Measurements from ENCODE around the gene CCL3.

The CCL3 gene

GRCh38 chr17:36089888-36090836 is at the start of gene CCL3:
TSS of gene CCL3 (minus strand) at chr17:36090143. CDS start at chr17:36090058, 85 bp downstream.
- H3K4me1 Mint-ChIP-seq, result peaks cover 76% of the 10 kb centered on the region
- H3K4me3 Mint-ChIP-seq, result peak within 1 kb of the TSS; percentile 83
- H3K36me3 Mint-ChIP-seq (ENCODE audit: low read depth), result peaks cover 12% of the 10 kb centered on the region
- no peaks in the 10 kb centered on the region for H3K9me3 Mint-ChIP-seq
- peak; percentile 87 for ATAC-seq
- peaks cover 8% of the 10 kb centered on the region for H3K27me3 Mint-ChIP-seq
- H3K27ac Mint-ChIP-seq, result peak within 1 kb of the TSS; percentile 93
- peak; percentile 61 for DNase-seq

- Mint-ChIP-seq H3K36me3 (ENCODE audit: low read depth) (no peaks in the 10 kb centered on the region), H3K4me1 (peaks cover 10% of the 10 kb centered on the region), H3K9me3 (peaks cover 11% of the 10 kb centered on the region), H3K27me3 (peaks cover 14% of the 10 kb centered on the region), H3K4me3 (no peak overlapping the region), H3K27ac (no peak overlapping the region)
- no peak for ATAC-seq
- no peak for DNase-seq
Observed at GRCh38 chr17:36136439-36136838, 46.5 kb upstream of the CCL3 start.

- Mint-ChIP-seq H3K27ac (no peak overlapping the region), H3K36me3 (ENCODE audit: low read depth) (no peaks in the 10 kb centered on the region), H3K4me3 (no peak overlapping the region), H3K27me3 (peaks cover 11% of the 10 kb centered on the region), H3K9me3 (peaks cover 11% of the 10 kb centered on the region), H3K4me1 (peaks cover 10% of the 10 kb centered on the region)
- DNase-seq (no peak), ATAC-seq (no peak)
Observed at GRCh38 chr17:36136036-36136435, 46.1 kb upstream of the CCL3 start.

GRCh38 chr17:36135465-36135864 is 45.5 kb upstream of the CCL3 start:
- Mint-ChIP-seq H3K9me3 (peaks cover 11% of the 10 kb centered on the region), H3K36me3 (ENCODE audit: low read depth) (no peaks in the 10 kb centered on the region), H3K27ac (no peak overlapping the region), H3K4me1 (peaks cover 10% of the 10 kb centered on the region), H3K27me3 (peaks cover 8% of the 10 kb centered on the region), H3K4me3 (no peak overlapping the region)
- DNase-seq (no peak), ATAC-seq (no peak)

- Mint-ChIP-seq H3K27ac (no peak overlapping the region), H3K4me1 (peaks cover 10% of the 10 kb centered on the region), H3K27me3 (peaks cover 17% of the 10 kb centered on the region), H3K9me3 (peaks cover 11% of the 10 kb centered on the region), H3K36me3 (ENCODE audit: low read depth) (no peaks in the 10 kb centered on the region), H3K4me3 (no peak overlapping the region)
- ATAC-seq (no peak), DNase-seq (no peak)
Observed at GRCh38 chr17:36133602-36134236, 43.8 kb upstream of the CCL3 start.

- Mint-ChIP-seq H3K36me3 (ENCODE audit: low read depth) (no peaks in the 10 kb centered on the region), H3K9me3 (peaks cover 6% of the 10 kb centered on the region), H3K4me3 (no peak overlapping the region), H3K4me1 (peaks cover 17% of the 10 kb centered on the region), H3K27me3 (peaks cover 20% of the 10 kb centered on the region), H3K27ac (no peak overlapping the region)
- no peak for DNase-seq
- no peak for ATAC-seq
Observed at GRCh38 chr17:36132421-36132831, 42.5 kb upstream of the CCL3 start.

GRCh38 chr17:36131931-36132330 is 42.0 kb upstream of the CCL3 start:
- DNase-seq (no peak), ATAC-seq (no peak)
- Mint-ChIP-seq H3K4me1 (peaks cover 22% of the 10 kb centered on the region), H3K27ac (no peak overlapping the region), H3K9me3 (peaks cover under 1% of the 10 kb centered on the region), H3K4me3 (no peak overlapping the region), H3K27me3 (peaks cover 20% of the 10 kb centered on the region), H3K36me3 (ENCODE audit: low read depth) (no peaks in the 10 kb centered on the region)

- ATAC-seq (no peak), DNase-seq (no peak)
- Mint-ChIP-seq H3K4me1 (peaks cover 26% of the 10 kb centered on the region), H3K36me3 (ENCODE audit: low read depth) (no peaks in the 10 kb centered on the region), H3K4me3 (no peak overlapping the region), H3K27me3 (peaks cover 20% of the 10 kb centered on the region), H3K27ac (no peak overlapping the region), H3K9me3 (peaks cover 4% of the 10 kb centered on the region)
Observed at GRCh38 chr17:36131421-36131820, 41.5 kb upstream of the CCL3 start.

- Mint-ChIP-seq H3K4me1 (peaks cover 16% of the 10 kb centered on the region), H3K27ac (no peak overlapping the region), H3K27me3 (peaks cover 18% of the 10 kb centered on the region), H3K4me3 (no peak overlapping the region), H3K36me3 (ENCODE audit: low read depth) (peaks cover 4% of the 10 kb centered on the region), H3K9me3 (peaks cover 12% of the 10 kb centered on the region)
- DNase-seq (no peak), ATAC-seq (no peak)
Observed at GRCh38 chr17:36130346-36130745, 40.4 kb upstream of the CCL3 start.

- Mint-ChIP-seq H3K4me3 (no peak overlapping the region), H3K27me3 (peaks cover 15% of the 10 kb centered on the region), H3K9me3 (peaks cover 12% of the 10 kb centered on the region), H3K36me3 (ENCODE audit: low read depth) (peaks cover 4% of the 10 kb centered on the region), H3K4me1 (peaks cover 16% of the 10 kb centered on the region), H3K27ac (no peak overlapping the region)
- ATAC-seq, result no peak
- DNase-seq, result no peak
Observed at GRCh38 chr17:36129616-36130015, 39.7 kb upstream of the CCL3 start.

GRCh38 chr17:36128411-36128978 is 38.6 kb upstream of the CCL3 start:
- Mint-ChIP-seq H3K27me3 (peaks cover 15% of the 10 kb centered on the region), H3K9me3 (peaks cover 12% of the 10 kb centered on the region), H3K4me1 (peaks cover 16% of the 10 kb centered on the region), H3K4me3 (no peak overlapping the region), H3K36me3 (ENCODE audit: low read depth) (peaks cover 4% of the 10 kb centered on the region), H3K27ac (no peak overlapping the region)
- DNase-seq, result no peak
- no peak for ATAC-seq

GRCh38 chr17:36127911-36128310 is 38.0 kb upstream of the CCL3 start:
- no peak overlapping the region for H3K27ac Mint-ChIP-seq
- no peak for ATAC-seq
- peaks cover 16% of the 10 kb centered on the region for H3K4me1 Mint-ChIP-seq
- peaks cover 4% of the 10 kb centered on the region for H3K36me3 Mint-ChIP-seq (ENCODE audit: low read depth)
- H3K27me3 Mint-ChIP-seq, result peaks cover 15% of the 10 kb centered on the region
- DNase-seq, result no peak
- H3K9me3 Mint-ChIP-seq, result peaks cover 12% of the 10 kb centered on the region
- H3K4me3 Mint-ChIP-seq, result no peak overlapping the region

- DNase-seq (no peak), ATAC-seq (no peak)
- H3K27ac Mint-ChIP-seq, result no peak overlapping the region
- H3K27me3 Mint-ChIP-seq, result peaks cover 15% of the 10 kb centered on the region
- no peak overlapping the region for H3K4me3 Mint-ChIP-seq
- peaks cover 4% of the 10 kb centered on the region for H3K36me3 Mint-ChIP-seq (ENCODE audit: low read depth)
- peaks cover 12% of the 10 kb centered on the region for H3K9me3 Mint-ChIP-seq
- peaks cover 16% of the 10 kb centered on the region for H3K4me1 Mint-ChIP-seq
Observed at GRCh38 chr17:36127199-36127893, 37.4 kb upstream of the CCL3 start.

Measured in activated naive CD8-positive, alpha-beta T cell treated with anti-CD3 and anti-CD28 coated beads, Interleukin-2, amount 50 U/mL, for 24 hours (primary cell).